ENCODE measurements around the gene MESP1. TPM values are rescaled to one million over a fixed set of nuclear protein-coding genes. Genes with fewer than 3 reads are reported as not detected.

MESP1 gene
- total and polyA plus RNA-seq, 5 donors = 3.4 to 8.3 (median 7.4) TPM

DNA sequence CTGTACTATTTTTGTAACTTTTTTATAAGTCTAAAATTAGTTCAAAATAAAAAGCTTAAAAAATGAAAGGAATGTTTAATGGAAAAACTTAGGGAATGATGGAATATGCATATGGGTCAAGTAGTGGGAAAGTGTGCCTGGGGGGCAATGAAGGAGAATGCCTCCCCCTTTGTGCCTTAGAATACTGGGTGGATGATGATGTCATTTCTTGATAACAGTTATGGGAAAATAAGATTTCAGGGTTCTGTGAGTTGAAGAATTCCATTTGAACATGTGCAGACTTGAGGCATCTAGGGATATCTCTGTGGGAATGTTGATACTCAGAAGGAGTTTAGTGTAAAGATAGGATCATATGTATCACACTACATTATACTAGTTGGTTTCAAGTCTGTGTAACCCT, 46.6 kb downstream of the MESP1 start:
- no peaks in the 10 kb centered on the region for H3K4me1 ChIP-seq (ENCODE audit: control insufficient read depth, insufficient read depth, low read length)
- no peak for DNase-seq
- H3K27me3 ChIP-seq (ENCODE audit: control insufficient read depth, insufficient read depth) = peaks cover 3% of the 10 kb centered on the region
- intact Hi-C loops (cut with DNase I) = no loop called here
- no peak overlapping the region for H3K27ac ChIP-seq (ENCODE audit: low read length)
- no peaks in the 10 kb centered on the region for H3K9me3 ChIP-seq (ENCODE audit: control insufficient read depth, low read length)
- H3K4me3 ChIP-seq (ENCODE audit: low read length) = no peak overlapping the region
- no peak for ATAC-seq

Other genes starting within 250 kb of the MESP1 start
- gene TICRR, start 175.8 kb downstream of the MESP1 start, total RNA-seq = under 1 TPM in 3 of 4 donors, not detected in 1; 0.06 to 0.23 (median 0.18) TPM
- 0.09 TPM for gene TICRR, start 175.8 kb downstream of the MESP1 start, polyA plus RNA-seq
- gene KIF7, start 95.8 kb downstream of the MESP1 start, total RNA-seq = 1 to 10 TPM; 3.7 to 6.2 (median 5.5) TPM
- gene KIF7, start 95.8 kb downstream of the MESP1 start, polyA plus RNA-seq = 4.4 TPM
- 10 to 100 TPM in 1 of 4 donors, 1 to 10 TPM in 2, under 1 TPM in 1; 0.68 to 24.6 (median 1.7) TPM for gene PLIN1, start 71.9 kb downstream of the MESP1 start, total RNA-seq
- 38.8 TPM for gene PLIN1, start 71.9 kb downstream of the MESP1 start, polyA plus RNA-seq
- gene PEX11A, start 60.5 kb downstream of the MESP1 start, total RNA-seq = 10 to 100 TPM in 1 of 4 donors, 1 to 10 TPM in 3; 8.8 to 10.3 (median 9.3) TPM
- 8.8 TPM for gene PEX11A, start 60.5 kb downstream of the MESP1 start, polyA plus RNA-seq
- gene WDR93, start 60.4 kb downstream of the MESP1 start, total RNA-seq = not detected
- 0.05 TPM for gene WDR93, start 60.4 kb downstream of the MESP1 start, polyA plus RNA-seq
- under 1 TPM in 3 of 4 donors, not detected in 1; 0.29 to 0.34 (median 0.29) TPM for gene MESP2, start 25.1 kb upstream of the MESP1 start, total RNA-seq
- 0.61 TPM for gene MESP2, start 25.1 kb upstream of the MESP1 start, polyA plus RNA-seq
- gene ANPEP, start 63.6 kb upstream of the MESP1 start, total RNA-seq = 10 to 100 TPM in 3 of 4 donors, 1 to 10 TPM in 1; 8.9 to 16.3 (median 12.1) TPM
- 8.8 TPM for gene ANPEP, start 63.6 kb upstream of the MESP1 start, polyA plus RNA-seq
- gene AP3S2, start 142.7 kb upstream of the MESP1 start, total RNA-seq = 10 to 100 TPM; 38.5 to 42.6 (median 40.4) TPM
- 28.8 TPM for gene AP3S2, start 142.7 kb upstream of the MESP1 start, polyA plus RNA-seq
- 10 to 100 TPM; 12.3 to 16.0 (median 13.1) TPM for gene ARPIN, start 161.7 kb upstream of the MESP1 start, total RNA-seq
- 10.1 TPM for gene ARPIN, start 161.7 kb upstream of the MESP1 start, polyA plus RNA-seq